HG03025 (cell line): ENCODE results near the gene CACNB2.
"Not testable (repeated sequence)": the region's sequence is repeated elsewhere in the genome, so short reads cannot be mapped to it uniquely, and the experiment has no call there.

Experiments used
- ATAC-seq: cut with Tn5 transposase; IDR thresholded peaks from one replicate; pipeline ENCODE4 v1.9.1; 2021; ENCODE audit warnings: mild to moderate bottlenecking, moderate library complexity; ENCODE audit not compliant: unreplicated experiment, low FRiP score

Gene CACNB2

DNA sequence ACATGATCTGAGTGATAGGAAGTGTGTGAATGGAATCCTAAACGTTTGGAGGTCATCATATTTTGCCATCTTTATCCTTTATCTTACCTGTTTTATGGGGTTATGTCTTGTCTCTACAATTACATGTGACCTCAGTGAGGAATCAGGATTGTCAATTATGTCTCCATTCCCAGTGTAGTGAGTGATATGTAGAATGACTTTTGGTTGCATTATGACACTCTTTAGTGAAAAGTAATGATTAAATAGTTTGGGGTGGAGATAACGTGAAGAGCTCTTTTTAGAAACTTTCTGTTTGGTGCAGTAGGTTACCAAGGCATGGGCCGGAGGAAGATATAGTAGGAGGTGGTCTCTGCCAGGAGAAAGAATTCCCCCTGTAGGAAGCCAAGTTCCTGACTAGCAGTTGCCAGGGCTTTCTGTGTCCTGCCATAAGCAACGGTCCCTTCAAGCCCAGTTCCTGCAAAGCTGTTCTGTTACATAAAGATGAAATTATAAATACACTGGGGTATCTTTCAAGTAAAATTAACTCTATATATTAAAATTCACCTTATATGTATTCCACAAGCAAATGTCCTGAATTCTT lies 282.9 kb downstream of the CACNB2 start:
- ATAC-seq: no peak

DNA sequence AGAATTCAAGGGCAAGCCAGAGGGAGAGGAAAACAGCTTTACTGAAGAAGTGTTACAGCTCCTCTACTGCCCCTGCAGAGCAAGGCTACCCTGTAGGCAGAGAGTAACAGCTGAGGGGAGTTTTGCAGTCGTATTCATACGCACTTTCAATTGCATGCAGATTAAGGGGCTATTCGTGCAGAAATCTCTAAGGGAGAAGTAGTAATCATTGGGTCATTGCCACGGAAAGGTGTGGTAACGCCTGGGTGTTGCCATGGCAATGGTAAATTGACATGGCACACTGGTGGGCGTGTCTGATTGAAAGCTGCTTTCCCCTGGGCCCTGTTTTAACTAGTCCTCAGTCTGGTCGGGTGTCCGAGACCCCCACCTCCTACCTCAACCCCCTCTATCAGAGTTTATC lies 284.0 kb downstream of the CACNB2 start:
- no peak for ATAC-seq

- ATAC-seq: no peak
Observed at GRCh38 chr10:18429335-18429734, 289.1 kb downstream of the CACNB2 start.

DNA sequence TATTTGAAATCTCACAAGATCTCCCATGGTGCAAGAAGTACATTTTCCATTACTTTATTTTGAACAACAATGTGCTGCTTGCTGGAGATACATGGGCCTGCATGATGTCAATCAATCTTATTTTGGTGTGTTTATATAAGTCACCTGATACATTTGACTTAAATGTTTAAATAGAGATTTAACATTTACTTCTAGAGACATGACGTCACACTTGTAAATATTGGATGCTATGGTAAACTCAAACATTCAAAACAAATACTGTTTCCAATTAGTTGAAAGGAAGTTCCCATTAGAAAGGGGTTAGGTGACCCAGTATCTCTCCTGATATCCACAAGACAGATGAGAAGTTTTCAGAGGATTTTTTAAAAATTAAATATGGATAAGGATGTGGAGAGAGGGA lies 296.7 kb downstream of the CACNB2 start:
- ATAC-seq: no peak

DNA sequence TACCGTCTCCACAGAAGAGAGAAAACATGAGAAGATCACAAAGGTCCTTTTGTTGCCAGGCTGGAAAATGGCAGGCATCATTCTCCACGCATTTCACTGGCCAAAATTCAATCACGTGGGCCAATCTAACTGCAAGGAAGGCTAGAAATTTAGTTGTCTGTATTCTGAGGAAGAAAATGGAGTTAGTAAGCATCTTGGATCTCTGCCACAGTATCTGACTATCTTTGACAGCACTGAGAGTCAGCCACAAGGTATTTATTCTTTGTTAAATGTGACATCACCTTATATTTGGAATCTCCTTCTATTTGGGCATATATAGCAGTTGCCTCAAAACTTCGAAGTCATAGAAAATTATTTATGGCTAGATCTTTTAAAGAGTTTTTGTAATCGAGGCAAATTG lies 297.3 kb downstream of the CACNB2 start:
- no peak for ATAC-seq

DNA sequence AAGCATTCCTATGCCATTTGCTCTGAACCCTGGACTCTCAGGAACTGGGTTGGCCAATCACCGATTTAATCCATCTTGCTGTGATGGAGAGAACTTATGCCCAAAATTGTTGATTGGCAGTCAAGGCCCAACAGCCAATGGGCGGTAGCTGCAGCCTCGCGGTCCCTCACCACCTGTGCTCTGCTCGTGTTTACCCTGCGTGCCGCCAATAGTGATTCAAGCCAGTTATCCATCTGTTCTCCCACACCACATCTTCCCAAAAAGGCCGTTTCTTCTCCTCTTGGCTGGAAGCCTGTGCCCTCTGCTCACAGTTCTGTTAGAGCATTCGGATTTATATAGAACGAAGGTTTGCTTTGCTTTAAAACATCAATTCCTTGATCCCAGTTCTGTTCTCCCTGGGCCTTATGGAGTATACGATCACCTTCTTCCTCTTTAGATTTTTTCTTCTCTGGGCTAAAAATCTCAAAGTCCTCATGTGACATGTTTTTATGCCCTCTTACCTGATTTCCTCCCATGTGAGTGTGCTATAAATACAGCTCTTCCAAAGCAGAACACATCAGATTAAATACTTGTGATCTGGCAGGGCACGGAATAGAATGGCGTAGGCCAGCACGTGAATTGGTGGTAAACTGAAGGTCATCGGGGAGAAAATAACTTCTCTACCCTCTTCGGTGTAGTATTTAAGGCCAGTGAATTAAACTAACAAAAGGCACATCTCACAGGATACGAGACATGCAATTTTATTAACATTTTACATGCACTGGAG lies 298.3 kb downstream of the CACNB2 start:
- no peak for ATAC-seq

GRCh38 chr10:18439601-18440000 lies 299.4 kb downstream of the CACNB2 start:
- no peak for ATAC-seq

- ATAC-seq: not testable (repeated sequence)
Observed at GRCh38 chr10:18445635-18446034, 305.4 kb downstream of the CACNB2 start.

GRCh38 chr10:18446205-18446604 lies 306.0 kb downstream of the CACNB2 start:
- ATAC-seq: no peak

DNA sequence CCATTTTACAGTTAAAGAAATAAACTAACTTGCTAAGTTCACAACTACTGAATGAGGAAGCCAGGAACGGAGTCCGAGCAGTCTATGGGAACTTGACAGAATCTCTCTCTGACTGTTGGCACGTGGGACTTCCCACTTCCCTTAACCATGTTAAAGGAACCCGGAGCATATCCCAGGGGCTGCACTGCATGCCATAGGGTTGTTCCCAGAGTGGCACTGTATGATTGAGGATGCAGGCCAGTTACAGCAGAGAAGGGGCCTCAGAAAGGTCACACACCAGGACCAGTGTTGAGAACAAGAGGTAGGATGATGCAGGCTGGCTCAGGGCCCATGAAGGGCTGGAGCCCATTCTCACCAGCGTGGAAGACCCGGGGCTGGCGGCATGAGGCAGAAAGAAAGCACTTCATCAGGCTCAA lies 309.4 kb downstream of the CACNB2 start:
- no peak for ATAC-seq

- no peak for ATAC-seq
Observed at GRCh38 chr10:18450298-18450697, 310.1 kb downstream of the CACNB2 start.

DNA sequence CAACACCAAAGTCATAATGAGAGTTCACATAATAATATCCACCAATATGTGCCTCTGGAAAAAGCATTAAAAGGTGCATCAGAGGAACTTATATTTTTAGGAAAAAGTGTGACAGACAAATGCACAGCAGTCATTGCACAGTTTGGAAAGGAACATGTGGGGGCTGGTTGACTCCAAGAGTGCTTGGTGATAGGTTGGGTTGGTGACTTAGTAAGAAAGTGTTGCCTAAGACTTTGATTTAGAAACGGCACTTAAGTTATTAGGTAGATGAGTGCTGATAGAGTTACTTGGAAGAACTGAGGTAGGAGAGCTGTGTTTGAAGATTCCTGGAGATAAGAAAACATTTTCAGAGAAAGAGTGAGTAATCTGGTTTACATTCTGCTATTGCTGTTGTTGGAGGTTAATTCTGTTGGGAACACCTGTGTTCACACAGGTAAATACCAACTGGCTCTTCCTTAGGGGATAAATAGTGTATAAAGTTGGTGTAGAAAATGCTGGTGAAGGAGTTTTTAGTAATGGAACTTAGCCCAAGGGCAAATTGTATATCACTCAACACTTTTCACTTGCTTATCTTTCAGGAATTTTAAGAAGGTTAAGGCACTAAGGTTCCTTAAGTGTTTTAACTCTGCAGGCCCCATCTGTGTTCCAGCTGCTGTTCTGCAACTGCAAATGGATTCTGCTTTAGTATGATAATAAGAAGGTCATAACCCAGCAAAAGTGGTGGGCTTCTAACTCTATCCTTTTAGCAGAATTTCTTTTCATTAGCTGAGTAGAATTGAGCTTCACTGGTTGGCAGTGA lies 315.1 kb downstream of the CACNB2 start:
- no peak for ATAC-seq

GRCh38 chr10:18456984-18457383 lies 316.8 kb downstream of the CACNB2 start:
- peak; percentile 96 for ATAC-seq

GRCh38 chr10:18460032-18460431 lies 319.8 kb downstream of the CACNB2 start:
- no peak for ATAC-seq

DNA sequence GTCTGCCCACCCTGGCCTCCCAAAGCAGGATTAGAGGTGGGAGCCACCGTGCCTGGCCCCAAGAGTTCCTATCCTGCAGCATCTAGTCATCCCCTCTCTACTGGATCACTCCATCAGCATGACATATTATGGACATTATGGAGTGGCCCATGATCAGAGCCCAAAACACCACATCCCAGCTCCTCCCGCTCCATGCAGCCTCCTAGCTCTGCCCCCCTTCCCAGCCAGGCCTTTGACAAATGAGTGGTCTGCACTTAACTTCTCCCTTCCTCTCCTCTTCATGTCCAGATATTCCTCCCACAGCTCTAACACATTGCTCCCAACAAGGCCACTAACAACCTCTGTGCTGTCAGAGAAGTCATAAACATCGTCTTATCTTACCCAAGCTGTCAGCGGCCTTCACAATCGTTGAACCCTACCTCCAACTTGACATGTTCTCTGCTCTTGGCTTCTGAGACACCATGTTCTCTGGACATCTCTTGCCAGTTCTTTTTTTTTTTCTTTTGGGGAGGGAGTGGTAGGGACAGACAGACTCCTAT lies 323.5 kb downstream of the CACNB2 start:
- ATAC-seq: no peak

GRCh38 chr10:18469125-18469524 lies 328.9 kb downstream of the CACNB2 start:
- ATAC-seq: no peak

DNA sequence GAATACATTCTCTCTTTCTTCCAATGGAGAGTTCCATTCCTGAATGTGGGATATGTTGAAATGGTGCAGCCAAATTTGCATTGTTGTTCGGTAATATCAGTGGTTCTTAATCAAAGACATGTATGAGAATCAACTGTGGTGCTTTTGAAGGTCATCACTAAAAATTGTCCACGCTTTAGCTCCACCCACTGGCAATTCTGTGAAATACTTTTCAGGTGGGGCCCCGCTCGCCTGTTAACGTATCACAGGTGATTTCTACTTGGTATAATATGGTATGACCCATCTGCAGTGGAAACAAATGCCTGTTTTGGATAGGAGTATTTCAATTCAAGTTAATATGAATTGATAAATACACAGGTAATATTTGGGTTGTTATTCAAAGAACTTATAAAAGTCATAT lies 332.8 kb downstream of the CACNB2 start:
- no peak for ATAC-seq

DNA sequence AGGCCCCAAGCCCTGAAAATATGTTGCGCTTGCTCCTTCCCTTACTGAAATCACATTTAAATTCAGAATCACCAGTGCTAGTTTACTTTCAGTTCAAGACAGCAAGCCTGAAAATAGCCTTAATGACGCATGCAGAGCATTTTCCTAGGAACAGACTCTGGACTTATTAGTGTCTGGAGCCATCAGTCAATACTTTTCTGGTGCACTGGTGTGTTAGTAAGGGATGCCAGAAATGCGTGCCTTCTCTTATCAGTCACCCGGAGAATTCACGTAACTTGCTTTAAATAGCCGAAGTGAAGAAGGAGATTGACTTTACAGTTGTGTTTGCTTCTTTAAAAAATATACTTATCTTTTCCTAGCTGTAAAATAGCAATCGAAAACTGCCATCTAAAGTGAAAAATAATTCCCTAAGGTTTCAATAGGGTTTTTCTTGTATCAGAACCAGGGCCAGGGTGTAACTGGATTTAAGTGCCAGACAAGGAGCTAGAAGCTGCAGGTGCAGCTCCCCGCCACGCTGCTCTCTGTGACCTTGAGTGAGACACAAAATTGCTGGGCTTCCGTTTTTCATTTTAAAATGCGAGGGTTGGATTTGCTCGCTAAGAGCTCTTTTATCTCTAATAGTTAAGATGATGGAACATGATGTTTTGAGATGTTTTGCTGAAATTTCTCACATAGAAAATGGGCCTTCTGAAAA lies 333.3 kb downstream of the CACNB2 start:
- ATAC-seq: no peak

DNA sequence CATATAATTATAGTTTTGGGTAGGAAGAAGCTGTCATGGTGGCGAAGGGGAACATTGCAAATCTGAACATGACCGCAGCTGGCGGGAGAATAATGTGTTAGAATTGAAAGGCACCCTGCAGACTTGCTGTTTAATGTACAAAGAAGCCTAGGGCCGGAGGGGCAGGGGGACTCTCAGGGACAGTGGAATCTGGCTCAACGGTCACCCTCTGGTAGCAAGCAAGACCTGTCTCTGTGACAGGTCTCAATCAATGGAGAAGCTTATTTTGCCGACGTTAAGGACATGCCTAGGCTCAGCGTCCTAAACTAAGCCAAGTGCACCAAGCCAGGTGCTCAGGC lies 333.9 kb downstream of the CACNB2 start:
- no peak for ATAC-seq

DNA sequence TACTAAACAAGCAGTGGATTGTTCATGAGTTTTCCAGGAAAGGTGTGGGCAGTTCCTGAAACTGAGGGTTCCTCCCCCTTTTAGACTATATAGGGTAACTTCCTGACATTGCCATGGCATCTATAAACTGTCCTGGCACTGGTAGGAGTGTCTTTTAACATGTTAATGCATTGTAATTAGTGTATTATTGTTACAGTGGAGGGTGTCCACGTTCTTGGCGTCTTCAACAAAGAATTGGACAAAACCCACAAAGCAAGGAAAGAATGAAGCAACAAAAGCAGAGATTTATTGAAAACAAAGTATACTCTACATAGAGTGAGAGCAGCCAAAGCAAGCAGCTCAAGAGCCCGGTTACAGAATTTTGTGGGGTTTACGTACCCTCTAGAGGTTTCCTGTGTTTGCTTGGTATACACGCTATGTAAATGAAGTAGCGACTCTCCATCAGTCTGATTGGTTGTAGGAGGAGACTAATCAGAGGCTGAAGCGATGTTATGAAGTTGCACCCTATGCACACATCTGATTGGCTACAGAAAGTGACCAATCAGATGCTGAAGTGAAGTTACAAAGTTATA lies 335.9 kb downstream of the CACNB2 start:
- ATAC-seq: no peak
